HCT116 (cell line): ENCODE data around the gene FANCM.

Experiments used
- CTCF ChIP-seq, 3 experiments: fragments of 200-600 bp in 1 of 3; sonication (generic) in 1 of 3; IDR thresholded peaks in 2 of 3; conservative IDR thresholded peaks in 1 of 3; 2 replicates each; pipeline ENCODE4 v1.5.1; 2012 to 2017; ENCODE audit warnings: low read depth in 2 of 3, low read length in 2 of 3, antibody characterized with exemption in 1 of 3, borderline replicate concordance in 1 of 3, control low read depth in 1 of 3, mild to moderate bottlenecking in 1 of 3, mixed read lengths in 1 of 3, mixed run types in 1 of 3, moderate library complexity in 1 of 3; ENCODE audit not compliant: insufficient read depth in 1 of 3
- ELF1 ChIP-seq: IDR thresholded peaks from 2 replicates; pipeline ENCODE4 v1.6.1; 2012; ENCODE audit warnings: low read depth, borderline replicate concordance
- EZH2 ChIP-seq: fragments of 200-600 bp; sonication (generic); IDR thresholded peaks from 2 replicates; pipeline ENCODE4 v1.6.1; 2017; ENCODE audit warnings: antibody characterized with exemption, mixed run types
- EZH2phosphoT487 ChIP-seq: fragments of 200-600 bp; IDR thresholded peaks from 2 replicates; pipeline ENCODE4 v1.6.1; 2018; ENCODE audit warnings: antibody characterized with exemption, borderline replicate concordance
- JUND ChIP-seq: IDR thresholded peaks from 2 replicates; pipeline ENCODE4 v1.6.1; 2012
- MAX ChIP-seq: IDR thresholded peaks from 2 replicates; pipeline ENCODE4 v1.6.1; 2012
- POLR2A ChIP-seq: IDR thresholded peaks from 2 replicates; pipeline ENCODE4 v1.7.0; 2011; ENCODE audit warnings: borderline replicate concordance; ENCODE audit not compliant: insufficient read depth, insufficient read length; ENCODE audit errors: extremely low read depth
- POLR2AphosphoS5 ChIP-seq: IDR thresholded peaks from 2 replicates; pipeline ENCODE4 v1.6.1; 2011; ENCODE audit warnings: mild to moderate bottlenecking, low read depth, low read length, moderate library complexity
- REST ChIP-seq: IDR thresholded peaks from 2 replicates; pipeline ENCODE4 v1.6.1; 2012; ENCODE audit warnings: low read depth
- SRF ChIP-seq: IDR thresholded peaks from 2 replicates; pipeline ENCODE4 v1.6.1; 2012; ENCODE audit warnings: low read depth
- ZFX ChIP-seq: fragments of 450-650 bp; IDR thresholded peaks from 2 replicates; pipeline ENCODE4 v1.6.1; 2017
- ZNF274 ChIP-seq: fragments of 200-500 bp; sonication (Bioruptor generic); IDR thresholded peaks from 2 replicates; pipeline ENCODE4 v1.6.1; 2014; ENCODE audit warnings: mild to moderate bottlenecking, low read depth, low read length, inconsistent platforms

GRCh38 chr14:45114327-45114726 lies 21.4 kb upstream of the FANCM start:
- TF ChIP-seq CTCF (IDR thresholded peaks at IDR 0.05 in 2 of 3, conservative IDR thresholded peaks at IDR 0.05 in 1 of 3; ENCODE audit: borderline replicate concordance in 1 of 3, insufficient read depth in 1 of 3, low read depth in 2 of 3, low read length in 2 of 3) (no peak), POLR2AphosphoS5 (no peak), JUND (no peak), EZH2phosphoT487 (no peak), POLR2A (no peak), REST (no peak), ELF1 (no peak), EZH2 (no peak), SRF (no peak), ZNF274 (no peak), ZFX (no peak), MAX (no peak)
